Esophagus mucosa (tissue), 1 donor: ENCODE data around the gene VOPP1. TPM values are rescaled to one million over a fixed set of nuclear protein-coding genes. Genes with fewer than 3 reads are reported as not detected.
"Not testable (repeated sequence)": the region's sequence is repeated elsewhere in the genome, so short reads cannot be mapped to it uniquely, and the experiment has no call there.

Source experiments
- ATAC-seq: fragments of 200-7000 bp; cut with Tn5 transposase; one replicate; pipeline ENCODE4 v1.9.1; 2020
- total RNA-seq: library from RNA; stranded (reverse); gene quantifications from one replicate; pipeline ENCODE4 v1.2.4, GENCODE V29; 2023
- donor health status: DM: yes; HTN: yes; CAD: no.

VOPP1 gene
- total RNA-seq = 11.1 TPM

- ATAC-seq = peak; percentile 79
These were observed at the start of gene VOPP1 for GRCh38 chr7:55572378-55573233. Gene VOPP1 (minus strand): TSS chr7:55572502. CDS start chr7:55572324, 178 bp downstream.

GRCh38 chr7:55618913-55619312 lies 46.6 kb upstream of the VOPP1 start:
- ATAC-seq = no peak

- peak; percentile 38 for ATAC-seq
These were observed 42.2 kb upstream of the VOPP1 start for GRCh38 chr7:55614365-55615064.

GRCh38 chr7:55609726-55610125 lies 37.4 kb upstream of the VOPP1 start:
- ATAC-seq = not testable (repeated sequence)

- not testable (repeated sequence) for ATAC-seq
These were observed 33.4 kb upstream of the VOPP1 start for GRCh38 chr7:55605661-55606060.

- ATAC-seq = peak; percentile 38
These were observed 25.7 kb upstream of the VOPP1 start for GRCh38 chr7:55597944-55598499.

- ATAC-seq = peak; percentile 83
These were observed 25.0 kb upstream of the VOPP1 start for GRCh38 chr7:55597214-55597739.

GRCh38 chr7:55595511-55595910 lies 23.2 kb upstream of the VOPP1 start:
- no peak for ATAC-seq

- ATAC-seq = no peak
These were observed 22.6 kb upstream of the VOPP1 start for GRCh38 chr7:55594870-55595269.

GRCh38 chr7:55594414-55594813 lies 22.1 kb upstream of the VOPP1 start:
- ATAC-seq = no peak

GRCh38 chr7:55593515-55594318 lies 21.4 kb upstream of the VOPP1 start:
- ATAC-seq = peak; percentile 40

- no peak for ATAC-seq
These were observed 20.8 kb upstream of the VOPP1 start for GRCh38 chr7:55593172-55593514.

GRCh38 chr7:55592492-55592891 lies 20.2 kb upstream of the VOPP1 start:
- ATAC-seq = no peak

- ATAC-seq = no peak
These were observed 19.1 kb upstream of the VOPP1 start for GRCh38 chr7:55591282-55591931.

GRCh38 chr7:55590517-55591281 lies 18.4 kb upstream of the VOPP1 start:
- no peak for ATAC-seq

GRCh38 chr7:55589905-55590304 lies 17.6 kb upstream of the VOPP1 start:
- ATAC-seq = no peak

- no peak for ATAC-seq
These were observed 16.8 kb upstream of the VOPP1 start for GRCh38 chr7:55588976-55589604.

GRCh38 chr7:55588379-55588699 lies 16.0 kb upstream of the VOPP1 start:
- ATAC-seq = no peak

- no peak for ATAC-seq
These were observed 15.5 kb upstream of the VOPP1 start for GRCh38 chr7:55587687-55588378.

- ATAC-seq = not testable (repeated sequence)
These were observed 10.4 kb upstream of the VOPP1 start for GRCh38 chr7:55582656-55583055.
